SK-N-SH treated with all-trans-retinoic acid at 6 μM for 48 hours (cell line): ENCODE data around the gene NDOR1.

Source experiments
- ARNTL ChIP-seq: fragments of 450-650 bp; formaldehyde crosslinking; IDR thresholded peaks from 2 replicates; pipeline ENCODE4 v1.5.0; 2020; ENCODE audit warnings: low read depth, mild to moderate bottlenecking, moderate library complexity, borderline replicate concordance
- ESRRG ChIP-seq: fragments of 250-450 bp; sonication (Bioruptor Pico); IDR thresholded peaks from 2 replicates; pipeline ENCODE4 v1.6.1; 2021; ENCODE audit warnings: mild to moderate bottlenecking
- ISL1 ChIP-seq: fragments of 250-450 bp; sonication (Bioruptor Pico); IDR thresholded peaks from 2 replicates; pipeline ENCODE4 v2.1.2; 2022; ENCODE audit warnings: mild to moderate bottlenecking, moderate library complexity
- OSR1 ChIP-seq: fragments of 250-450 bp; sonication (Bioruptor Pico); IDR thresholded peaks from 2 replicates; pipeline ENCODE4 v1.8.0; 2022; ENCODE audit warnings: moderate library complexity, mild to moderate bottlenecking, inconsistent platforms
- RARB ChIP-seq: fragments of 250-450 bp; sonication (Bioruptor Pico); IDR thresholded peaks from 2 replicates; pipeline ENCODE4 v1.8.0; 2021; ENCODE audit warnings: mild to moderate bottlenecking, moderate library complexity
- SNAI2 ChIP-seq: fragments of 250-450 bp; sonication (Bioruptor Pico); IDR thresholded peaks from 2 replicates; pipeline ENCODE4 v1.5.0; 2020; ENCODE audit warnings: mild to moderate bottlenecking, moderate library complexity
- TOX ChIP-seq: fragments of 250-450 bp; sonication (Bioruptor Pico); IDR thresholded peaks from 2 replicates; pipeline ENCODE4 v1.8.0; 2021; ENCODE audit warnings: mild to moderate bottlenecking, moderate library complexity, borderline replicate concordance
- ZNF8 ChIP-seq: fragments of 450-650 bp; formaldehyde crosslinking; IDR thresholded peaks from 2 replicates; pipeline ENCODE4 v1.5.0; 2020; ENCODE audit warnings: mild to moderate bottlenecking, moderate library complexity
- TF ChIP-seq, protein P1 (sequence below): fragments of 250-450 bp; sonication (Bioruptor Pico); IDR thresholded peaks from 2 replicates; pipeline ENCODE4 v1.8.0; 2020; ENCODE audit warnings: mild to moderate bottlenecking, moderate library complexity, borderline replicate concordance

DNA sequence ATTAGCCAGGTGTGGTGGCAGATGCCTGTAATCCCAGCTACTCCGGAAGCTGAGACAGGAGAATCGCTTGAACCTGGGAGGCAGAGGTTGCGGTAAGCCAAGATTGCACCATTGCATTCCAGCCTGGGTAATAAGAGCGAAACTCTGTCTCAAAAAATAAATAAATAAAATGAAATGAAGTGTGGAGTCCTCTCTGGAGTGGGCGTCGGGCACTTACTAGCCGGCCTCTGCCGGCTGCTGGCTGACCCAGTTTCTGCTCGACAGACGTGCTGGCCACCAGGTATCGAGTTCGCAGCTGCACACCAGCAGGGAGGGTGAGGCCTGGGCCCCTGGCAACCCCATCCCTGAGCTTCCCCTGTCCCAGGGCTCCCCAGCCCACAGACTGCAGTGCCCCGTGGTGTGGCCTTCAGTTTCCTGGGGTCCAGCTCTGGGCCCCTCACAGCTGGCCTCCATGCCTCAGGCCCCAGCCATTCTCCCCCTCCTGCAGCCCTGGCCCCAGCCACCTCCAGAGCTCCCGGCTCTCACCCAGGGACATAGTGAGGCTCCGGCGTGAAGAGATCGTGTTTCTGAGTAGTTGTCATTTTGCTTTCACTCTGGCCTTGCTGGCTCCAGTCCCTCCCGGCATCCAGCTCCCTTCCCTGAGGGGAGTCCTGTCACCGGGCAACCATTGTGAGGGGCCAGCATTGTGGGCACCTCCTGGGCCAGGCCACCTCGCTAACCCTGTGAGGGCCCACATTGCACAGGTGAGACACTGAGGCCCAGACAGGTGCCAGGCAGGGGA is 41.8 kb downstream of the NDOR1 start:
- TF ChIP-seq, protein P1, sequence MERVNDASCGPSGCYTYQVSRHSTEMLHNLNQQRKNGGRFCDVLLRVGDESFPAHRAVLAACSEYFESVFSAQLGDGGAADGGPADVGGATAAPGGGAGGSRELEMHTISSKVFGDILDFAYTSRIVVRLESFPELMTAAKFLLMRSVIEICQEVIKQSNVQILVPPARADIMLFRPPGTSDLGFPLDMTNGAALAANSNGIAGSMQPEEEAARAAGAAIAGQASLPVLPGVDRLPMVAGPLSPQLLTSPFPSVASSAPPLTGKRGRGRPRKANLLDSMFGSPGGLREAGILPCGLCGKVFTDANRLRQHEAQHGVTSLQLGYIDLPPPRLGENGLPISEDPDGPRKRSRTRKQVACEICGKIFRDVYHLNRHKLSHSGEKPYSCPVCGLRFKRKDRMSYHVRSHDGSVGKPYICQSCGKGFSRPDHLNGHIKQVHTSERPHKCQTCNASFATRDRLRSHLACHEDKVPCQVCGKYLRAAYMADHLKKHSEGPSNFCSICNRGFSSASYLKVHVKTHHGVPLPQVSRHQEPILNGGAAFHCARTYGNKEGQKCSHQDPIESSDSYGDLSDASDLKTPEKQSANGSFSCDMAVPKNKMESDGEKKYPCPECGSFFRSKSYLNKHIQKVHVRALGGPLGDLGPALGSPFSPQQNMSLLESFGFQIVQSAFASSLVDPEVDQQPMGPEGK (CRISPR knock-in tag), result no peak
- TF ChIP-seq SNAI2 (CRISPR knock-in tag) (no peak), OSR1 (CRISPR knock-in tag) (no peak), ZNF8 (no peak), TOX (CRISPR knock-in tag) (no peak), ESRRG (no peak), RARB (CRISPR knock-in tag) (no peak), ISL1 (no peak), ARNTL (no peak)
